ENCODE data around the gene DSC2.
"Not testable (repeated sequence)": the region's sequence is repeated elsewhere in the genome, so short reads cannot be mapped to it uniquely, and the experiment has no call there.

Gene DSC2

GRCh38 chr18:31102025-31102684 lies at the start of gene DSC2:
Gene DSC2 (minus strand): TSS chr18:31102421. CDS start chr18:31101971, 450 bp downstream.
- peak in 19 of 58 donors; percentile 1 to 38 (median 15) for DNase-seq

GRCh38 chr18:31149351-31149750 lies 47.1 kb upstream of the DSC2 start:
- DNase-seq, result no peak

- DNase-seq, result no peak
These were observed 46.4 kb upstream of the DSC2 start for GRCh38 chr18:31148600-31148999.

GRCh38 chr18:31146809-31147208 lies 44.6 kb upstream of the DSC2 start:
- DNase-seq, result no peak

GRCh38 chr18:31143025-31143424 lies 40.8 kb upstream of the DSC2 start:
- no peak for DNase-seq

DNA sequence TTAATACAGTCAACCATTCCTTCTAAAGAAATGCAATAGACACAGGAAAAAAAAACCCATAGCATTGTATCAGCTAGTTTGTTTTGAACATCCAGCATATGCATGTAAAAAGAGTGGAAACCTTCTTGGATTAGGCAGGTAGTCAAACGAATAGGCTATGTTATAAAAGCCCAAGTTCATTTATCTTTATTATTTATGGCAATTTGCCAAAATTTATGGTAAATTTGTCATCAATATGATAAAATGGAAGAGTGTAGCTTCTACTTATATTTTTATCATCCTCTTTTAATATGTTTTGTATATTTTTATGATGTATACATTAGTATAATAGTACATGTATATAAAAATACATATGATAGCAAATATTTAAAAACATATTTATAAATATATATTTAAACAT lies 36.5 kb upstream of the DSC2 start:
- DNase-seq, result no peak

GRCh38 chr18:31134988-31135529 lies 32.8 kb upstream of the DSC2 start:
- DNase-seq, result no peak

- DNase-seq, result no peak
These were observed 27.3 kb upstream of the DSC2 start for GRCh38 chr18:31129398-31130115.

DNA sequence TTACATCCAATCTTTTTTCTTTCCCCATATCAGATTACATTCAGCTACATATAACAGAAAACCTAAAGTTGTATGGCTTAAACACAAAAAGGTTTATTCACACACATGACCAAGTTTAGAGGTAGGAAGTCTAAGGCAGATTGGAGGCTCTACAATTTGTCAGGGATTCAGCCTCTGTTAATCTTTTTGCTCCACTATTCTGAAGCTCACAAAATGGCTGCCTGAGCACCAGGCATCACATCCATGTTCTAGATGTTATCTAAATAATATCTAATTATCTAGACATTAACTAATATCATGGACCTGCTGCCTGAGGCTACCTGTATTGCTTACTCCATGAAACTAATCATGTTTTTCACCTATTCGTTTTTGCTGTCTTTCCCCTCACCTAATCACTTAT lies 23.7 kb upstream of the DSC2 start:
- DNase-seq, result no peak

DNA sequence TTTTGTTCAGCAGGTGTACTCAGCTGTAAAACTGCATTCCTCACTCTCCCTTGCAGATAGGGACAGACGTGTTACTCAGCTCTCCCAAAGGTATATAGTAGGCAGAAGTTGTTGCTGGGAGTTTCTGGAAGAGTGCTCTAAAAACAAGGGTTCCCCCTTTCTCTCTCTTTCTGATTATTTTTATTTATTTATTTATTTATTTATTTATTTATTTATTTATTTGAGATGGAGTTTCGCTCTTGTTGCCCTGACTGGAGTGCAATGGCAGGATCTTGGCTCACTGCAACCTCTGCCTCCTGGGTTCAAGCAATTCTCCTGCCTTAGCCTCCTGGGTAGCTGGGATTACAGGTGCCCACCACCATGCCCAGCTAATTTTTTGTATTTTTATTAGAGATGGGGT lies 20.9 kb upstream of the DSC2 start:
- DNase-seq, result not testable (repeated sequence)

- no peak for DNase-seq
These were observed 18.4 kb upstream of the DSC2 start for GRCh38 chr18:31120594-31120993.

DNA sequence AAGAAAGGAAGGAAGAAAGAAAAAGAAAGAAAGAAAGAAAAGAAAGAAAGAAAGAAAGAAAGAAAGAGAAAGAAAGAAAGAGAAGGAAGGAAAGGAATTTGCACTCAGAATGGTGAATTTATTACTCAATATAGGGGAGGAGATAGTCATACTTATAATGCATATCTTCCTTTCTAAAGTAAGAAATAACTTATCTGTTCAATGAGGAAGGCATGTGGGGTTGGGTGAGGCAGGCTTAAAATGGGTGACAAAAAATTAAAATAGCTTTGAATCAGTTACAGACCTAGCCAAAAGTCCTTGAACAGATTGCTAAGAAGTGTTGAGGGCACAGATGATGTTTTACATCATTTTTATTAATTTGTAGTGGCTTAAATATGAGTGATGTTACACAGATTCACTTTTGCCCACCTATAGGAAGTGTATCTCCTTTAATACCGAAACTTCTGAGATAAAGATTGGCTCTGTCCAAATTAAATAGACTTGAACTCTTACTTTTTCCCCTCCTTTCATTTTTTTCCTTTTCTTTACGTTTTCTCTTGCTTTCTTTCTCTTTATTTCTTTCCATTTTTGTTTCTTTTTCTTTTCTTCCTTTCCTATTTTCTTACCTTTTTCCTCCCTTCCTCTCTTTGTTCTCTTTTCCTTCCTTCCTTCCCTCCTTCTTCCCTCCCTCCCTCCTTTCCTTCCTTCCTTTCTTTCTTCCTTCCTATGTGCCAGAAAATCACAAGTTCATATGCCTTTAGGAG lies 14.8 kb upstream of the DSC2 start:
- DNase-seq, result no peak

DNA sequence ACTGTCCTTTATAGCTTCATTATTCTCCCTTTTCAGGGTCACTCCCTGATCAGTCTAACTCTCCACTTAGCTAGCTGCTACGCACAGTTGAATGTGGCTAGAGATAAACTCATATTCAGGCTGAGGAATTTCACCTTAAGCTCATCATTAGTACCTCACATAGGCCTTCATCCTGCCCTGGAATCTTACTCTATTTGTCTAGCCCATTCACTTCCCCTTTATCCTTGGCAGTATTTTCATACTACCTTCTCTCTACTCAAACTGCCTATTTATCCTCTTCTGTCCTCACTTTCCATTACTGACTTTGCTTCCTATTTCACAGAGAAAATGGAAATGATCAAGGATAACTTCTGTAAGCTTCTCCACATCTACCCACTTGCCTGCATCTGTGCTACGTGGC lies 10.6 kb upstream of the DSC2 start:
- DNase-seq, result no peak

DNA sequence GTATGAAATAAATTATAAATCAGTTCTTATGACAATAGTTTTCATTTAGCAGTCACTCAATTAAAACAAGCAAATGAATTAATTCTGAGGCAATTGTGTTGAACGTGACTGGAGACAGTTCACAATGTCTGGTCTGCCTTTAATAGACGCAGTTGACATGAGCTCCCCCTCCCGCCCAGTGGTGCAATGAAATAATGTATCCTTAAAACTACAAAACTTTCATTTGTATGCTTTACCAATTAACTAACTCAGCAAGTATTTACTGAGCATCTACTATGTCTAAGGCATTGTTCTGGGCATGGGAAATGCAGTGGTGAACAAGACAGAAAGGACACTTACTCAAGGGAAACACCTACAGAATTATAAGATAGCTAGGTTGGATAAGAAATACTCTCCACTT lies 3.5 kb upstream of the DSC2 start:
- DNase-seq, result no peak

- no peak for DNase-seq
These were observed 2.2 kb upstream of the DSC2 start for GRCh38 chr18:31104444-31104843.

DNA sequence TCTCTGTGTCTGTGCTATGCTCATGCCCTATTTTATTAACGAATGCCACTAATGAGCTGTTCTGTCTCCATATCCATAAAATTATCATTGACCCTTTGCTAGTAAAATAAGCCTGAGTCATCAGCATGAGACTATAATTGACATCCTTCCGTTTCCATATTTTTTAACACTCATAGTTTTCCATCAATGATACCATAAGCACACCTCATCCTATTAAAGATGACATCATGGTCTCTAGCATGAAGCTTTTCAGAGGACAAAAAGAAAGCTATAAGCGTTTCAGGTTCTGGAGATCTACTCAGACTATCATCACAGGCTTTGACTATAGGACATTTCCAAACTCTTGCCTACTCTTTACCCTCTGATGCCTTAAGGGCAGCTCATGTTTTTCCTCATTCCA lies 1.2 kb upstream of the DSC2 start:
- DNase-seq, result no peak

- DNase-seq, result no peak
These were observed 720 bp upstream of the DSC2 start for GRCh38 chr18:31102941-31103340.

GRCh38 chr18:31101183-31102024 lies 817 bp downstream of the DSC2 start:
- DNase-seq, result peak in 47 of 58 donors; percentile 5 to 73 (median 37)

DNA sequence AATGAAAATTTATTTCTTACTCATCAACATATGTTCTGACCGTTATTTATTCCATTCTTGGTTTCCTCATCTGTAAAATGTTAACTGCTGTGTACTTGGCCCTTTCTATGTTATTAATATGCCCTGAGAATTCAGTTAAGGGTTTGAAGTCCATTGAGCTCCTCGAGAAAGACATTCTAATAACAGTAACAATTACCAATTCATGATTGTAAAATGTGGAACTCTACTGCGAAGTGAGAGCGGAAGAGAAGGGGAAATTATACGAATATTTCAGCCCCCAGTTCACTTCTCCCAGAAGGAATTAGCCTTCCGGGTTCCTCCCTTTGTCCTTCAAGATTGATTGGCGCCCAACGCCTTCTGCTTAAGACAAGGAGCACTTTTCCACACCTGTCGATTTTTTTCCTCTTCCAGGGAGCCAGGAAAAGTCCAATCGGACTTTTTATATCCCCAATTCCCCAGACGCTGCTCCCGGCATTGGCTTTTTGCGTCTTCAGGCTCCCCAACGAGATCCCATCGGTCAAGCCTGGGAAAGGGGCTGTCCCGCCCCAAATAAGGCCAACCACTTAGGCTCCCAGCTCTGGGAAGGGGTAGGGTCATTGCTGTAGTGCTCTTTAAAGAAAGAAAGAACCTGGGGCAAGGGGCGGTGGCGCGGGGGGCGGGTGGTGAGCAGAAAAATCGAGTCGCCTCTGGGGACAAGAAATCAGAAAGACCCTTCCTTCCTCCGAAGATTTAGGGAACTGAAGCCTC lies 1.6 kb downstream of the DSC2 start:
- DNase-seq, result peak in 4 of 58 donors; percentile 8 to 33 (median 14)

Measured in anterior cingulate cortex (tissue), 58 donors.